Stimulated activated CD8-positive, alpha-beta memory T cell treated with anti-CD3 and anti-CD28 coated beads, Interleukin-4, amount 100 ng/mL, for 4 hours (primary cell): Measurements from ENCODE around the gene AP2S1.
A peak's percentile ranks its signal among the peaks of the same experiment; 100 is the strongest.
"Not testable (repeated sequence)": the region's sequence is repeated elsewhere in the genome, so short reads cannot be mapped to it uniquely, and the experiment has no call there.

Experiments used
- DNase-seq, 2 donors: peaks; one replicate each; pipeline ENCODE4 v3.0.0-alpha.2; 2020; ENCODE audit warnings: low read depth in 2 of 2, low spot score in 1 of 2

AP2S1 gene

GRCh38 chr19:46844067-46844489, 6.6 kb downstream of the AP2S1 start:
- DNase-seq: no peak

GRCh38 chr19:46842791-46843190, 7.9 kb downstream of the AP2S1 start:
- DNase-seq: no peak

- no peak for DNase-seq
Measured at GRCh38 chr19:46841458-46842083, 9.1 kb downstream of the AP2S1 start.

- peak in 1 of 2 donors; percentile 12 for DNase-seq
Measured at GRCh38 chr19:46840498-46840942, 10.1 kb downstream of the AP2S1 start.

- DNase-seq: no peak
Measured at GRCh38 chr19:46839752-46840497, 10.7 kb downstream of the AP2S1 start.

- DNase-seq: no peak
Measured at GRCh38 chr19:46838160-46838559, 12.5 kb downstream of the AP2S1 start.

- no peak for DNase-seq
Measured at GRCh38 chr19:46834984-46835383, 15.7 kb downstream of the AP2S1 start.

GRCh38 chr19:46834121-46834520, 16.5 kb downstream of the AP2S1 start:
- DNase-seq: no peak

GRCh38 chr19:46830864-46831263, 19.8 kb downstream of the AP2S1 start:
- DNase-seq: no peak

GRCh38 chr19:46828484-46828883, 22.2 kb downstream of the AP2S1 start:
- DNase-seq: peak; percentile 27

- no peak for DNase-seq
Measured at GRCh38 chr19:46825731-46826055, 25.0 kb downstream of the AP2S1 start.

- no peak for DNase-seq
Measured at GRCh38 chr19:46824890-46825730, 25.5 kb downstream of the AP2S1 start.

GRCh38 chr19:46823049-46823448, 27.6 kb downstream of the AP2S1 start:
- DNase-seq: no peak

- not testable (repeated sequence) for DNase-seq
Measured at GRCh38 chr19:46822410-46822787, 28.2 kb downstream of the AP2S1 start.

- DNase-seq: peak; percentile 3 to 21
Measured at GRCh38 chr19:46821512-46822409, 28.9 kb downstream of the AP2S1 start.

- no peak for DNase-seq
Measured at GRCh38 chr19:46818812-46819211, 31.8 kb downstream of the AP2S1 start.

GRCh38 chr19:46815833-46816627, 34.6 kb downstream of the AP2S1 start:
- DNase-seq: no peak

GRCh38 chr19:46813839-46814358, 36.7 kb downstream of the AP2S1 start:
- DNase-seq: no peak

GRCh38 chr19:46812977-46813838, 37.4 kb downstream of the AP2S1 start:
- no peak for DNase-seq
